ENCODE measurements around the gene RPS6KA2.

GRCh38 chr6:166507380-166507779, 119.7 kb downstream of the RPS6KA2 start:
- TF ChIP-seq CTCF (IDR thresholded peaks at IDR 0.05) (no peak), POLR2A (IDR thresholded peaks at IDR 0.05) (no peak)

Measured in testis (tissue), 2 donors.